IMR-90 (cell line): ENCODE data around the gene UTP4. TPM values are rescaled to one million over a fixed set of nuclear protein-coding genes. Genes with fewer than 3 reads are reported as not detected.

Experiments
- ATAC-seq: fragments of 200-7000 bp; cut with Tn5 transposase; 2 replicates; pipeline ENCODE4 v1.9.1; 2020; ENCODE audit warnings: low read depth, mild to moderate bottlenecking, moderate library complexity
- BruUV-seq: library from RNA; stranded (reverse); fragments of 400-500 nt; replicated peaks from 2 replicates; lab custom pipeline; 2021; lab: Mats Ljungman, UMichigan
- CTCF ChIA-PET: fragments of 300-600 bp; formaldehyde crosslinking; extraction: SDS; loops from one replicate; lab custom pipeline; 2021; ENCODE audit warnings: antibody characterized with exemption; lab: Yijun Ruan, JAX
- POLR2A ChIA-PET: fragments of 300-600 bp; sonication (Branson Sonifier 250); formaldehyde crosslinking; loops from one replicate; lab custom pipeline; 2022; ENCODE audit warnings: antibody characterized with exemption; ENCODE audit not compliant: unreplicated experiment; lab: Charles Lee
- DNase-seq: peaks from one replicate; pipeline ENCODE4 v3.0.0; 2013
- H2AFZ ChIP-seq: replicated peaks from 2 replicates; pipeline ENCODE3; 2013; ENCODE audit warnings: low read length, mild to moderate bottlenecking; ENCODE audit not compliant: poor library complexity
- H2AK5ac ChIP-seq: 2 replicates; pipeline ENCODE4 v1.6.1; 2013; ENCODE audit warnings: low read depth, low read length, inconsistent platforms
- H2AK9ac ChIP-seq: replicated peaks from 2 replicates; pipeline ENCODE3; 2013; ENCODE audit warnings: mild to moderate bottlenecking, low read depth, low read length, moderate library complexity; ENCODE audit not compliant: poor library complexity
- H2BK120ac ChIP-seq: 2 replicates; pipeline ENCODE4 v1.6.1; 2013; ENCODE audit warnings: low read depth, low read length, inconsistent platforms
- H2BK15ac ChIP-seq: 3 replicates; pipeline ENCODE4 v1.6.1; 2013; ENCODE audit warnings: low read depth, low read length, inconsistent platforms
- H2BK20ac ChIP-seq: 2 replicates; pipeline ENCODE4 v1.6.1; 2013; ENCODE audit warnings: low read depth, mild to moderate bottlenecking, inconsistent platforms, low read length, moderate library complexity
- H2BK5ac ChIP-seq: 2 replicates; pipeline ENCODE4 v1.6.1; 2013; ENCODE audit warnings: mild to moderate bottlenecking, low read depth, low read length, inconsistent platforms; ENCODE audit not compliant: poor library complexity, severe bottlenecking
- H3K14ac ChIP-seq: replicated peaks from 2 replicates; pipeline ENCODE4 v1.6.1; 2013; ENCODE audit warnings: low read depth, low read length, inconsistent platforms
- H3K18ac ChIP-seq: 2 replicates; pipeline ENCODE4 v1.6.1; 2013; ENCODE audit warnings: low read depth, low read length, control low read depth
- H3K23ac ChIP-seq: 2 replicates; pipeline ENCODE4 v1.6.1; 2013; ENCODE audit warnings: low read depth, low read length, inconsistent platforms
- H3K27ac ChIP-seq: 2 replicates; pipeline ENCODE4 v1.5.1; 2013; ENCODE audit warnings: mild to moderate bottlenecking, control low read depth, low read length; ENCODE audit not compliant: insufficient read depth
- H3K27me3 ChIP-seq: 2 replicates; pipeline ENCODE4 v1.6.1; 2013; ENCODE audit warnings: low read length; ENCODE audit not compliant: control insufficient read depth, insufficient read depth
- H3K36me3 ChIP-seq: 2 replicates; pipeline ENCODE4 v1.6.1; 2013; ENCODE audit warnings: low read length, mixed read lengths; ENCODE audit not compliant: control insufficient read depth, insufficient read depth
- H3K4ac ChIP-seq: 2 replicates; pipeline ENCODE4 v1.6.1; 2013; ENCODE audit warnings: low read depth, low read length, inconsistent platforms
- H3K4me1 ChIP-seq: 2 replicates; pipeline ENCODE4 v1.6.1; 2013; ENCODE audit warnings: low read length, mixed read lengths; ENCODE audit not compliant: control insufficient read depth, insufficient read depth
- H3K4me2 ChIP-seq: 2 replicates; pipeline ENCODE4 v1.6.1; 2013; ENCODE audit warnings: low read depth, mild to moderate bottlenecking, control low read depth, low read length, moderate library complexity
- H3K4me3 ChIP-seq: 2 replicates; pipeline ENCODE4 v1.5.1; 2013; ENCODE audit warnings: low read depth, mild to moderate bottlenecking, control low read depth, low read length, moderate library complexity; ENCODE audit not compliant: insufficient read depth
- H3K56ac ChIP-seq: 2 replicates; pipeline ENCODE4 v1.6.1; 2013; ENCODE audit warnings: low read length, inconsistent platforms; ENCODE audit not compliant: insufficient read depth; ENCODE audit errors: extremely low read depth
- H3K79me1 ChIP-seq, 2 experiments: 2 replicates each; pipeline ENCODE4 v1.6.1; 2013; ENCODE audit warnings: low read length in 2 of 2, inconsistent platforms in 1 of 2, low read depth in 1 of 2
- H3K9ac ChIP-seq: 2 replicates; pipeline ENCODE4 v1.6.1; 2013; ENCODE audit warnings: low read depth, low read length, control low read depth
- H3K9me1 ChIP-seq: 2 replicates; pipeline ENCODE4 v1.6.1; 2013; ENCODE audit warnings: low read length, inconsistent platforms; ENCODE audit not compliant: insufficient read depth
- H3K9me3 ChIP-seq: 2 replicates; pipeline ENCODE4 v1.6.1; 2013; ENCODE audit warnings: low read length; ENCODE audit not compliant: control insufficient read depth, insufficient read depth
- H4K20me1 ChIP-seq: 2 replicates; pipeline ENCODE4 v1.6.1; 2013; ENCODE audit warnings: low read length, inconsistent platforms; ENCODE audit not compliant: insufficient read depth
- H4K5ac ChIP-seq: 2 replicates; pipeline ENCODE4 v1.6.1; 2013; ENCODE audit warnings: mild to moderate bottlenecking, low read depth, low read length, control low read depth
- H4K8ac ChIP-seq, 2 experiments: 2 replicates each; pipeline ENCODE4 v1.6.1; 2013; ENCODE audit warnings: low read depth in 2 of 2, low read length in 2 of 2, control low read depth in 1 of 2, inconsistent platforms in 1 of 2
- H4K91ac ChIP-seq: 2 replicates; pipeline ENCODE4 v1.6.1; 2013; ENCODE audit warnings: low read depth, low read length, inconsistent platforms; ENCODE audit not compliant: insufficient read depth
- MAZ ChIP-seq: IDR thresholded peaks from 2 replicates; pipeline ENCODE4 v1.6.1; 2012; ENCODE audit warnings: low read depth, mild to moderate bottlenecking, low read length, improper control_type of control experiment, moderate library complexity, borderline replicate concordance
- MXI1 ChIP-seq: IDR thresholded peaks from 2 replicates; pipeline ENCODE4 v1.6.1; 2012; ENCODE audit warnings: low read depth, mild to moderate bottlenecking, low read length, moderate library complexity, borderline replicate concordance
- WGBS, 2 experiments: methylation state at CpG; one replicate each; pipeline versions ENCODE4 v1.1.5 to v1.1.7; 2013; ENCODE audit warnings: missing lambda C conversion rate in 2 of 2; ENCODE audit not compliant: insufficient read length in 1 of 2; ENCODE audit errors: extremely low coverage in 2 of 2; 5-methylcytosine and 5-hydroxymethylcytosine counted together
- dilution Hi-C: fragments of 300-500 bp; cut with HindIII; formaldehyde crosslinking; loops from one replicate; pipeline ENCODE4 v1.14.3; 2018; ENCODE audit warnings: low sequenced_read_pairs; ENCODE audit not compliant: unreplicated experiment
- in situ Hi-C: fragments of 300-500 bp; cut with MboI; formaldehyde crosslinking; loops from 3 replicates; pipeline ENCODE4 v1.14.3; 2019; ENCODE audit warnings: low sequenced_read_pairs, inconsistent platforms, mixed read lengths
- intact Hi-C: fragments of 100-400 bp; cut with micrococcal nuclease; formaldehyde crosslinking; loops from 2 replicates; pipeline ENCODE4 v1.10.0; 2022
- polyA plus RNA-seq, 3 experiments: library from polyadenylated mRNA; depleted of rRNA; stranded (reverse); fragments of >200 nt; gene quantifications; 2 replicates each; pipeline ENCODE4 v1.2.3, GENCODE V29; 2012; ENCODE audit warnings: low replicate concordance in 1 of 3
- total RNA-seq: library from RNA; depleted of rRNA; stranded (reverse); fragments of >200 nt; gene quantifications from 2 replicates; pipeline ENCODE4 v1.2.3, GENCODE V29; 2012

Gene UTP4
- total and polyA plus RNA-seq, 2 of the 4 experiments (the other 2 are of a cell fraction) = 32.1 to 61.8 TPM

DNA sequence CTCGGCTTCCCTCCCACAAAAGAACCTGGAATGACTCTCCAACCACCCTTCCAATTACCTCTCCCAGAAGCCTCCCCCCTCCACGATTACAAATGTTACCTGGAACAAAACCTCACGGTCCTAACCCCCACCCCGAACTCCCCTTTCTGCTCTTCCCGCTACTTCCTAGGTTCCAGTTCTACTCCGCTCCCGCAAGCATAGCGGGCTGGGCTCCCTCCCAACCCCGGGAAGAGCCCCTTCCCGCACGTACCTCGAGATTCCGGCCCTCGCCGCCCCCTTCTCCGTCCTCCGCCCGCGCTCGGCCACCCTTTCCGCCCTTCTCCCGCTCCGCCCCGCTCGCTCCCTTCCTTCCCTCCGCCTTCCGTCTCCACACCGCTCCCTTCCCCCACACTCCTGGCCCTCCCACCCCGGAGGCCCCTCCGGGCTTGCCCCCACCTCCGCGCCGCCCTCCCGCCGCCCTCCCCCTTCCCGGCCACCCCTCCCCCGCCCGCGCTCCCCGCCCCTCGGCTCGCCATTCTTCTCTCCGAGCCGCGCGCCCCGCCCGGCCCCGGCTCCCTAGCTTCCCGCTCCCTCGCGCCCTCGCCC lies 518 bp upstream of the UTP4 start:
- in situ Hi-C loops (no loop called here), dilution Hi-C loops (no loop called here), intact Hi-C loops (loop anchor here (5.0 kb wide), 1 partner anchor 140 kb away; no protein-coding TSS in a partner anchor)
- peak overlapping the region; percentile 95 for H3K27ac ChIP-seq
- no peaks in the 10 kb centered on the region; the same call in 1 of the 2 replicates for H3K9me1 ChIP-seq
- peak overlapping the region; percentile 99 for H3K23ac ChIP-seq
- no TSS peak for BruUV-seq
- peak overlapping the region; percentile 97 for H2BK5ac ChIP-seq
- peaks cover 23% of the 10 kb centered on the region; the same call in 1 of the 2 replicates for H4K20me1 ChIP-seq
- ATAC-seq = peak; percentile 86
- no peak overlapping the region; the same call in 2 of the 3 replicates for H2BK15ac ChIP-seq
- H3K4me1 ChIP-seq = no peaks in the 10 kb centered on the region
- peak overlapping the region; percentile 97 for H4K91ac ChIP-seq
- H3K27me3 ChIP-seq = no peaks in the 10 kb centered on the region
- H2BK20ac ChIP-seq = no peak overlapping the region; the same call in 1 of the 2 replicates
- ChIA-PET POLR2A (interaction anchor here (0.6 kb wide), 2 partner anchors 113 to 172 kb away, joined by 5 to 27 read pairs; no protein-coding TSS in a partner anchor), CTCF (interaction anchor here (0.6 kb wide), 1 partner anchor 541 kb away, joined by 4 read pairs; no protein-coding TSS in a partner anchor)
- peak overlapping the region; percentile 93 for H3K4me2 ChIP-seq
- peak overlapping the region; percentile 98 for H3K56ac ChIP-seq
- peak overlapping the region; percentile 70 for H2BK120ac ChIP-seq
- peak overlapping the region; percentile 91 for H3K4me3 ChIP-seq
- TF ChIP-seq MXI1 (no peak), MAZ (peak; percentile 85)
- peak overlapping the region; percentile 93 to 95 for H4K8ac ChIP-seq
- H3K14ac ChIP-seq = peak overlapping the region; percentile 98
- peak overlapping the region; percentile 59 for H3K18ac ChIP-seq
- H3K79me1 ChIP-seq = peaks cover 14 to 55% of the 10 kb centered on the region in 2 experiments
- H3K9me3 ChIP-seq = no peaks in the 10 kb centered on the region
- H4K5ac ChIP-seq = peak overlapping the region; percentile 93
- peak overlapping the region; percentile 98 for H3K9ac ChIP-seq
- DNase-seq = peak; percentile 81
- peak overlapping the region; percentile 90 for H2AK5ac ChIP-seq
- 0% methylated on average over 5 of the region's 53 CpGs; no CpG with 5 or more reads in 1 of the 2 experiments for WGBS, 2 experiments
- H3K36me3 ChIP-seq = peaks cover 6% of the 10 kb centered on the region
- peak overlapping the region; percentile 100 for H2AK9ac ChIP-seq
- peak overlapping the region; percentile 99 for H3K4ac ChIP-seq
- H2AFZ ChIP-seq = peak overlapping the region; percentile 94
